Glomerular endothelial cell (primary cell): ENCODE measurements around the gene SPAG9. TPM values are rescaled to one million over a fixed set of nuclear protein-coding genes. Genes with fewer than 3 reads are reported as not detected.

Experiments used
- DNase-seq: peaks from one replicate; pipeline ENCODE4 v3.0.0-alpha.2; 2011; ENCODE audit warnings: low read depth, low spot score; ENCODE audit errors: extremely low read depth
- total RNA-seq: library from RNA; depleted of rRNA; stranded (reverse); fragments of >200 nt; gene quantifications from 2 replicates; pipeline ENCODE4 v1.2.3, GENCODE V29; 2015

Gene SPAG9
- total RNA-seq, 1 donor from 2014 or later, result 117 TPM

DNA sequence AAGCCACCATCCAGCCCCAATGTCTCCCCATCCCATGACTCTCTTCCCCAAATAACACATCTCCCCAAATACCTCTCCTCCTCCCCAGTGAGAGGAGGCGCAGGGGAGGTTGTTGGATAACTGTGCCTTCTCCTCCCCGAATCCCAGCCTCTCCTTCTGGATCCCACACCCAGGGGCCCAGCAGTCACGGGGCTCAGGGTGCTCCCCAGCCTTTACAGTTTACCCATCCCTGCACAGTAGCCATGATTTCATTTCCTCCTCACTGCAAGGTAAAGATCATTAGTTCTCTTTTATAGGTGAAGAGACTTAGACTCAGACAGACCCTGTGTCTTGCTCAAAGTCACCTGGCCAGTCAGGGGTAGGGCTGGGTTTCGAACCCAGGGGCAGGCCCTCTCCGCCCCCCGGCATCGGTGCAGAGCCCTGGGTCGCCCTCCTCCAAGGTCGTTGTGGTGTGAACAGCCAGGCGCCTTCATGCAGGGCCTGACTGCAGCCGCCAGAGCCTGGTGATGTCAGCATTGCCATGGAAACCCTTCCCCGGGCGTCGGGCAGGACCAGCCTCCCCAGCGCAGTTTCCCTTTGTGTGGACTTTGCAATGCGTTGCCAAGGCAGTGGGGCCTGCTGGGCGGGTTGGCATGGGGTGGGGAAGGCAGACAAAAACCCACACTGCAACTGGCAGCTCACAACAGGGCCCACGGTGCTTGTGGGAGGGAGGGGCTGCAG lies 201.2 kb downstream of the SPAG9 start:
- peak; percentile 42 for DNase-seq

DNA sequence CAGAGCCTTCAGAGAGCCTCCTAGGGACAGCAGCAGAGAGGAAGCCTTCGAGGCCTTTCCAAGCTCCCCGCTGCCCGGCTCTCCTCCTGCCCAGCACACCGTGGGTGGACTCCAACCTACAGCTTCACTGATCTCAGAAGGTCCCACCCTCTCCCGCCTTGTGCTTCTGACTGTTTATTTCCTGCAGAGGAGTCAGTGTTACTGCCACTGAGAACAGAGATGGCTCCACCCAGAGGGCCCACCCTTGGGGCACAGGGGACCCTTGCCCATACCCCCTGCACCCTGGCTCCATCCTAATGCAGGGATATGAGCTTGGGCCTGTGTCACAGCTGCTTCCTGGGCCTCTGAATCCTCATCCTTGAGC lies 201.8 kb downstream of the SPAG9 start:
- no peak for DNase-seq

DNA sequence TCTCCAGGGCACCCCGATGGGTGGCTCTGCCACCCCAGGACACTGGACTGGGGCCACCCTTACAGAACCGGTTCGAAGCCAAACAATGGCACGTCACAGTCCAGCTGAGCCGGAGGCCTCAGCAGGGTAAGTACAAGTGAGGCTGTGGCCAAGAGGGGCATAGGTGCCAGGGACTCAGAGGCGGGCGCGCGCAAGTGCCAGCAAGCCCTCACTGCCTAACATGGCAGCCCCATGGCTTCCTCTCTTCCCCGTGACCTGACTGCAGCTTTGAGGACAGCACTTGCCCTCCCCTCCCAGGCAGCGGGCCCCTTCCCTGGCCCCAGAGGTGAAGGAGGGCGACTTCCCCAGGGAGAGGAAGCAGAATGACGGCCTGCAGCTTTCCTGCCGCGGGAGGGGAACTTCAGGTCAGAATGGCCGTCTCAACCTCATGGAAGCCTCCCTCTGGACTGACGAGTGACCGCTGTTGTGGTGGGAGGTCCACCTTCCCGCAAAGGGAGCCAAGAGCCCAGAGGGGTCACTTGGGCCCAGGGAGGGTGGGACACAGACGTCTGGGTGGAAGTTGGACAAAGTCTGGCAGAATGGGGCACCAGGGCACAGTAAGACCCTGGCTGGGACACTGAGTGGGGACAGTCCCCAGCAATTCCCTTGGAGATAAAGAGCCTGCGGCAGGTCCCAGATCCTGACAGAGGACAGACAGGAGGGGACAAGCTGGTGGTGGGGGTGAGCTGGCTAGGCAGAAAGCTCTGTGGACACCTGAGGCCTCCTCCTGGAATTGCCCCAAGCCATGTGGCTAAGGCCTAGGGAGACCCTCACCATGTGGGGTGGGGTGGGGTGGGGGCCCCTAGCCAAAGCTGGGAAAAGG lies 202.4 kb downstream of the SPAG9 start:
- DNase-seq, result no peak

DNA sequence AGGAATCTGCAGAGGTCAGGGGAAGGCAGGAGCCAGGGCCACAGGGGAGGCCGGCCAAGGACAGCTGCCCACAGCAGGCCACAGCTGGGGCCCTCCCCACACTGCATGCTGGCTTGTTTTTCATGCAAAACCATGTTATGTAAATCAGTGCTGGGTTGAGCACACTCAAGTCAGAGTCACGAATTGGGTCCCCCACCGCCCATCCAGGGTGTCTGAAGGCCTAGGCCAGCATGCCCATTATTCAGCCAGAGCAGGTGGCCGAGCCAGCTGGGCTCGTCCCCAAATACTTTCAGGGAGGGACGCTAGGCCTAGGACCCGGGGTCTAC lies 203.3 kb downstream of the SPAG9 start:
- no peak for DNase-seq

DNA sequence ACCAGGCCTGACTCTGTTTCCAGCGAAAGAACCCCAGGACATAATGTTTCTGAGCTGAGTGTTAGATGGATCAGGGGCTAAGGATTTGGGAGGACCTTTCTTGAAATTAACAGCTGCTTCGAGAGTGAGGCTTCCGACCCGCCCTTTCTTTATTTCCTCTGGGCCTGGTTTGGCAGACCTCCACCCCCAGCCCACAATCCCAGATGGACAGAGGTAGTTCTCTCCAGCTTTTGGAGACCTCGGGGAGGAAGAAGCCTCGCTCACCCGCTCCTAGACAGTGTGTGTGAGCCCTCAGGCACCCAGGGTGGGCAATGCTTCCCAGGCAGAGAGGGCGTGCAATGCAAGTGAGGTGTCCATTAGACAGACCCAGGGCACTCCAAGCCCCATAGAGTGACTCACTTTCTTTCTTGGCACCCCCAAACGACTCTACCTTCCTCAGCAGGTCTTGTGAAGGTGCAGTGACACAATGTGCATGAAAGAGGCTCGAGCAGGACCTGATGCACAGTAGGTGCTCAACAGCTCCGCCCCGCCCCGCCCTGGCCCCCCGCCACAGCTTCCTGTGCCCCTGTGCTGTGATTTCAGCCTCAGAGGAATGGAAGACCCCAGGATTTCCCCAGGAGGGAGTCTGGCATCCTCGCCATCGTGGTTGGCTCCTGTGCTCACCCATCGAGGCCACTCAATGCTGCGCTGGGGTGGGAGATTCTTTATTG lies 203.8 kb downstream of the SPAG9 start:
- DNase-seq, result no peak

DNA sequence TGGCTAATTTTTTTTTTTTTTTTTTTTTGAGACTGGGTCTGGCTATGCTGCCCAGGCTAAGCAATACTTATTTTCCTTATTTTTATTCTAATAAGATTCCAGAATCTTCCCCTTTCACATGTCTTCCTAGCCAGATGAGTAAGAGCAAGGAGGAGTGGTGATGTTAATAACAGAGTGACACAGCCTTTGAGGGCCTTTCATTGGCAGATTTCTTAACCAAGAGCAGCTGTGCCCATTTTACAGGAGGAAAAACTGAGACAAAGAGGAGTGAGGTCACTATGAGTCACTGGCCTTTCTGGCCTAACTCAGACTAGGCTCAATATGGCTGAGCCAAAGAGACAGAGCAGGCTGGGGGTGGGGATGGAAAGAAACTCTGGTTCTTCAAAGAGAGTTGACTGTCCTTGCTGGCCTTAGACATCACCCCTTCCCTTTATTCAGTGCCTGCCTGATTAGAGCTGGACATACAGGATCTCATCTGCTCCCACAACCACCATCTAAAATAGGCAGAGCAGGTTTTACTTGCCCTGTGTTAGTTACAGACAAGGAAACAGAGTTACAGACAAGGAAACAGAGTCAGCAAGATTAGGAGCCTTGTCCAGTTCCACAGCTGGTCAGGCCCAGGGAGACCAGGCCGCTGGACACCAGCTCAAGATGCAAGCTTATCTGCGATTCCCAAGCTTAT lies 204.5 kb downstream of the SPAG9 start:
- DNase-seq, result no peak

DNA sequence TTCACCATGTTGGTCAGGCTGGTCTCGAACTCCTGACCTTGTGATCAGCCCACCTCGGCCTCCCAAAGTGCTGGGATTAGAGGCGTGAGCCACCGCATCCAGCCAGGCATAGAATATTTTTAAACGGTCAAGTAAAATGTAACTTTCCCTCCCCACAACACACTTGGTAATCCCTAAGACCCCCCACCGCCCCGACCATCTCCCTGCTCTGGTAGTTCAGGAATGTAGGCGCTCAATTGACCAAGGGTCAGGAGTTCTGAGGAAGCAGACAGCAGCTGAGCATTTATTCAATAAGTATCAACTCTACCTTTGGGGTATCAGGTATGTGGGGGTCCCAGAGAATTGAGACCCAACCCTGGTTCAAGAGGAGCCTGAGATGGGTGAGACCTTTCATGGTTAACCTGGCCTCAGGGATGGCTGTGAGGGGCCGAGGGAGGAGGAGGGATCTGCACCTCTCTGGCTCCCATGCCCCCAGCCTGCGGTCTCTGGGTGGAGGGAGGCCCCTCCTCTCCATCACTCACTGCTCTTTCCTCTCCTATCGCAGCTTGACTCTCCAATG lies 206.1 kb downstream of the SPAG9 start:
- no peak for DNase-seq

DNA sequence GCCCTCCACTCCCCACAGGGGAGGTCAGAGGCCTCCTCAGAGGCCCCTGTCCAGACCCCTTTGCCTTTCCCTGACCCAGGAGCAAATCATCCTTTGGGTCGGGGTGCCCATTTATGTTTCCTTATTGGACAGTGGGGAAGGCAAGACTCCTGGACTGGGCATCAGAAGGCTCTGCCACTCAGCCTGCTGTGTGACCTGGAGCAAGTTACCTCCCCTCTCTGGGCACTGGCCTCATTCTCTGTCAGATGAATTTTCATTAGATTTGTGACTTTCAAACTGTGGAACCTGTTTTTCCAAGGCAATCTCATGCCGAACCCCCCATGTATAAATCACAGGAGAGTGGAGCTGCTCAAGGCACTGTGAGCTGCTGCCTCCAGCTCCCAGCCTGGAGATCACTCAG lies 207.5 kb downstream of the SPAG9 start:
- DNase-seq, result no peak

Other genes starting within 250 kb of the SPAG9 start
- gene NME1, start 32.7 kb upstream of the SPAG9 start, total RNA-seq, result 127 and 150 TPM in 2 replicates
- gene NME2, start 45.5 kb upstream of the SPAG9 start, total RNA-seq, result 537 and 803 TPM in 2 replicates
- gene MBTD1, start 139.2 kb upstream of the SPAG9 start, total RNA-seq, result 4.7 and 11.4 TPM in 2 replicates
- gene UTP18, start 139.7 kb upstream of the SPAG9 start, total RNA-seq, result 26.4 and 29.4 TPM in 2 replicates